GM19238 (cell line): ENCODE measurements around the gene WWOX.

Experiments used
- DNase-seq: peaks from one replicate; pipeline ENCODE4 v3.0.0; 2011; ENCODE audit warnings: low spot score; ENCODE audit not compliant: insufficient read length

Gene WWOX

GRCh38 chr16:78224342-78224741 is 124.9 kb downstream of the WWOX start:
- DNase-seq: no peak

GRCh38 chr16:78225919-78226318 is 126.5 kb downstream of the WWOX start:
- DNase-seq: no peak

- DNase-seq: no peak
Measured at GRCh38 chr16:78227855-78228254, 128.4 kb downstream of the WWOX start.

- no peak for DNase-seq
Measured at GRCh38 chr16:78228704-78229103, 129.2 kb downstream of the WWOX start.

GRCh38 chr16:78230832-78231231 is 131.4 kb downstream of the WWOX start:
- no peak for DNase-seq

GRCh38 chr16:78235168-78235800 is 135.8 kb downstream of the WWOX start:
- peak; percentile 58 for DNase-seq

- DNase-seq: no peak
Measured at GRCh38 chr16:78235876-78236275, 136.4 kb downstream of the WWOX start.

- no peak for DNase-seq
Measured at GRCh38 chr16:78237841-78238240, 138.4 kb downstream of the WWOX start.

GRCh38 chr16:78240459-78241222 is 141.2 kb downstream of the WWOX start:
- no peak for DNase-seq

- no peak for DNase-seq
Measured at GRCh38 chr16:78242239-78242630, 142.8 kb downstream of the WWOX start.

GRCh38 chr16:78244131-78244895 is 144.9 kb downstream of the WWOX start:
- DNase-seq: no peak

GRCh38 chr16:78246559-78246958 is 147.1 kb downstream of the WWOX start:
- DNase-seq: no peak

GRCh38 chr16:78249056-78249455 is 149.6 kb downstream of the WWOX start:
- DNase-seq: no peak

- no peak for DNase-seq
Measured at GRCh38 chr16:78249832-78250231, 150.4 kb downstream of the WWOX start.

GRCh38 chr16:78251115-78251514 is 151.7 kb downstream of the WWOX start:
- no peak for DNase-seq

- DNase-seq: no peak
Measured at GRCh38 chr16:78252757-78253156, 153.3 kb downstream of the WWOX start.

GRCh38 chr16:78254841-78255240 is 155.4 kb downstream of the WWOX start:
- DNase-seq: no peak

- no peak for DNase-seq
Measured at GRCh38 chr16:78256686-78257375, 157.4 kb downstream of the WWOX start.

- no peak for DNase-seq
Measured at GRCh38 chr16:78257376-78257728, 157.9 kb downstream of the WWOX start.

GRCh38 chr16:78258375-78259065 is 159.1 kb downstream of the WWOX start:
- DNase-seq: no peak

- DNase-seq: no peak
Measured at GRCh38 chr16:78259873-78260272, 160.4 kb downstream of the WWOX start.
